ENCODE measurements around the gene ENG.

ENG gene

DNA sequence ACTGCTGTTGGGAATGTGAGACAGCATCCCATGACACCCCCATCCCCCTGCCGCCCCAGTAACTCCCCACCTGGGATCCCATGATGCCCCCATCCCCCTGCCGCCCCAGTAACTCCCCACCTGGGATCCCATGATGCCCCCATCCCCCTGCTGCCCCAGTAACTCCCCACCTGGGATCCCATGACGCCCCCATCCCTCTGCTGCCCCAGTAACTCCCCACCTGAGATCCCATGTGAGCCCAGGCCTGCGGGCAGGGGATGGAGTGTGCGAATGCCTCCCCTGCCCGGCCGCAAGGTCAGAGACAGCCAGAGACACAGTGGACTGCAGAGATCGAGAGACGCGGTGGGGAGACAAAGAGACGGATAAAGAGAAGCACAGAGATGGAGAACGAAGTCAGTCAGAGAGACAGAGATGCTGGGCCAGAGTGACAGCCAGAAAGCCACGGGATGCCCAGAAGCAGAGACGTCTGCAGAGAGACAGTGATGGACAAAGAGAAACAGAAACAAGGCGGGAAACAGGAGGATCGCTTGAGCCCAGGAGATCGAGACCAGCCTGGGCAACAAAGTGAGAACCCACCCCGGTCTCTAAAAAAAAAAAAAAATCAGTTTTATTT is 77.0 kb downstream of the ENG start:
- in situ Hi-C loops (cut with HindIII; ENCODE audit: low pct_ligation_motif_present, low sequenced_read_pairs), result no loop called here
- Histone ChIP-seq H3K36me3 (replicated peaks) (no peaks in the 10 kb centered on the region), H3K27ac (no peak overlapping the region), H3K4me3 (ENCODE audit: low read depth, low read length) (no peak overlapping the region), H3K27me3 (replicated peaks) (no peaks in the 10 kb centered on the region)
- no peak for DNase-seq
- TF ChIP-seq, protein P1, sequence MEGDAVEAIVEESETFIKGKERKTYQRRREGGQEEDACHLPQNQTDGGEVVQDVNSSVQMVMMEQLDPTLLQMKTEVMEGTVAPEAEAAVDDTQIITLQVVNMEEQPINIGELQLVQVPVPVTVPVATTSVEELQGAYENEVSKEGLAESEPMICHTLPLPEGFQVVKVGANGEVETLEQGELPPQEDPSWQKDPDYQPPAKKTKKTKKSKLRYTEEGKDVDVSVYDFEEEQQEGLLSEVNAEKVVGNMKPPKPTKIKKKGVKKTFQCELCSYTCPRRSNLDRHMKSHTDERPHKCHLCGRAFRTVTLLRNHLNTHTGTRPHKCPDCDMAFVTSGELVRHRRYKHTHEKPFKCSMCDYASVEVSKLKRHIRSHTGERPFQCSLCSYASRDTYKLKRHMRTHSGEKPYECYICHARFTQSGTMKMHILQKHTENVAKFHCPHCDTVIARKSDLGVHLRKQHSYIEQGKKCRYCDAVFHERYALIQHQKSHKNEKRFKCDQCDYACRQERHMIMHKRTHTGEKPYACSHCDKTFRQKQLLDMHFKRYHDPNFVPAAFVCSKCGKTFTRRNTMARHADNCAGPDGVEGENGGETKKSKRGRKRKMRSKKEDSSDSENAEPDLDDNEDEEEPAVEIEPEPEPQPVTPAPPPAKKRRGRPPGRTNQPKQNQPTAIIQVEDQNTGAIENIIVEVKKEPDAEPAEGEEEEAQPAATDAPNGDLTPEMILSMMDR (IDR thresholded peaks at IDR 0.05; ENCODE audit: low read depth, low read length, missing control alignments), result no peak

DNA sequence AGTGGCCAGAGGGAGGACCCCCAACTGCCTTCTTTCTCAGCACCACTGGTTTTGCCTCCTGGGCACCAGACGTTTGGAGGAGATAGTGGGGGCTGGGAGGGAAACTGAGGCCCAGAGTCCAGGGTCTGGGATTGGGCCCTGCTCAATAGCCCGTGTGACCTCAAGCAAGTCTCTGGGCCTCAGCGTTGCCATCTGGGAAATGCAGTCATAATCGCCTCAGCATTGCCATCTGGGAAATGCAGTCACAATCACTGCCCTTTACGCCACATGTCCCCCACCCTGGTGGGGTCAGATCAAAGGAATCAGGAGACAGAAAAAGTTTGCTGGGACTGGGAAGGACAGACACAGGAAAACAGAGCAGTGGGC is 77.6 kb downstream of the ENG start:
- Histone ChIP-seq H3K36me3 (replicated peaks) (no peaks in the 10 kb centered on the region), H3K27ac (no peak overlapping the region)
- no peak for DNase-seq

DNA sequence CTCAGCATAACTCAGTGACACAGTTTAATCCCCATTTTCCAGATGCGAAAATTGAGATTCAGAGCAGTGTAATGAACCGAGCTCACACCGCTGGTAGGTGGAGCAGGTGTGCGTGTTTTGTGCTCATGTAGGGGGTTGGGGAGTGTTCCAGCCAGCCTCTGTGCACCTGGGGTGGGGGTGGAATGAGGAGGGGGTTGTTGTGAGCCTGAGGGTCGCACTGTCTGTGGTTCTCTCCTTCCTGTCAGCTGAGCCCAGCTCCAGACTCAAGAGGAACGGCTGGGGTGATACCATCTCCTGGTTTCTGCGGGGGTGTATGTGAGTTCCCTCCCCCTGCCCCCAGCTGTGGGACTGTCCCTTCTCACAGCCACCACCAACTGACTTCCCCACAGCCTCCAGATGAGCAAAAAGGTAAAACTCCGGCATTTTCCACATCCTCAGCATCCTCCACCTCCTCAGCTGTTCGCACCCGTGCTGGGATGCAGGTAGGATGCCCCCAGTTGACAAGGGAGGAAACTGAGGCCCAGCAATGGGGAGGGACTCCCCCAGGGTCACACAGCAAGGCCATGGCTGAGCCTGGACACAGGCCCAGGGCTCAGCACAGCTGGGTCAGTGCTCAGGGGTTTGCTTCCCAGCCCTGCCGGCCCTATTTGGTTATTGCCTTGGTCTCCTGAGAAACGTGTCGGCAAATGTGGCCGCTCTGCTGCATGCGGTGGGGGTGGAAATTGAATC is 78.1 kb downstream of the ENG start:
- in situ Hi-C loops (cut with HindIII; ENCODE audit: low pct_ligation_motif_present, low sequenced_read_pairs), result no loop called here
- no peaks in the 10 kb centered on the region for H3K27me3 ChIP-seq (replicated peaks)
- TF ChIP-seq, protein P1 (IDR thresholded peaks at IDR 0.05; ENCODE audit: low read depth, low read length, missing control alignments), result no peak
- DNase-seq, result no peak
- no peak overlapping the region for H3K27ac ChIP-seq
- no peak overlapping the region for H3K4me3 ChIP-seq (ENCODE audit: low read depth, low read length)
- H3K36me3 ChIP-seq (replicated peaks), result no peaks in the 10 kb centered on the region

More for the DNA sequence above, 77.6 kb downstream of the ENG start:
- TF ChIP-seq, protein P1 (IDR thresholded peaks at IDR 0.05; ENCODE audit: low read depth, low read length, missing control alignments), result no peak
- Histone ChIP-seq H3K27me3 (replicated peaks) (no peaks in the 10 kb centered on the region), H3K4me3 (ENCODE audit: low read depth, low read length) (no peak overlapping the region)
- in situ Hi-C loops (cut with HindIII; ENCODE audit: low pct_ligation_motif_present, low sequenced_read_pairs), result no loop called here

DNA sequence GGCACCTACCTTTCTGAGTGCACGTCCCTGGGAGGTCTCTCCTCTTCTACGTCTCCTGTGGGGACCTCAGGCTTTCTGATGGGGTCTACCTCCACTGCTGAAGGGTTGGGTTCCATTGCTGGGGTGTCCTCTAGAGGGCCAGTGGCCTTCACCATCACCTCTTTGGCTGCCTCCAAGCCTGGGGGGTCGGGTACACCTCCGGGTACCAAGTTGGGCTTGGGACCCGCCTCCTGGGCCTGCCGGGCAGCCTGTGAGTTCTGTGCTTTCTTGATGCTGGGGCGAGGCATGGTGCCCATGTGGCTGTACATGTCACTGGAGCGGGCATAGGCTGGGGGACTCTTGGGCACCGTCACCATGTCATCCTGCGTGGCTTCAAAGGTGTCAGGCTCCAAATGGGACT is 80.5 kb downstream of the ENG start:
- TF ChIP-seq, protein P1 (IDR thresholded peaks at IDR 0.05; ENCODE audit: low read depth, low read length, missing control alignments), result no peak
- Histone ChIP-seq H3K36me3 (replicated peaks) (no peaks in the 10 kb centered on the region), H3K4me3 (ENCODE audit: low read depth, low read length) (no peak overlapping the region), H3K27me3 (replicated peaks) (no peaks in the 10 kb centered on the region), H3K27ac (no peak overlapping the region)
- in situ Hi-C loops (cut with HindIII; ENCODE audit: low pct_ligation_motif_present, low sequenced_read_pairs), result loop anchor here (25.0 kb wide), 1 partner anchor 88 kb away; the partner anchor contains the start of gene ENG
- no peak for DNase-seq

DNA sequence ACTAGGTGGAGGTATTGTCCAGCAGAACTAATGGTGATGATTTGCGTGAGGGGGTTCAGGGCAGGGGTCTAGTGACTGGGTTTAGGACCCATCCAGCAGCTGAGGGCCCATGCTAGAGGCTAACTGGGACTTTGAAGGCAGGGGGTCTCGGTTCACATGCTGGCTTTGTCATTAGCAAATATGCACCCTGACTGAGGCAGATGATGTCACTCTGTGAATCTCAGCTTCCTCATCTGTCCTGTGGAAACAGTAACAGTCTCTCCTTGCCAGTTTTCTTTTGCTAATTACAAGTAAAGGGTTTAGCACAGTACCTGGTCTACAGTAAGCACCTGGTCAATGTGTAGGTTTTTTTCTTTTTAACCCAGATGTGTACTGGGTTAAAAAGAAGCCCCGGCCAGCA is 81.2 kb downstream of the ENG start:
- in situ Hi-C loops (cut with HindIII; ENCODE audit: low pct_ligation_motif_present, low sequenced_read_pairs), result loop anchor here (25.0 kb wide), 1 partner anchor 89 kb away; the partner anchor contains the start of gene ENG
- Histone ChIP-seq H3K27ac (no peak overlapping the region), H3K36me3 (replicated peaks) (no peaks in the 10 kb centered on the region), H3K4me3 (ENCODE audit: low read depth, low read length) (no peak overlapping the region), H3K27me3 (replicated peaks) (no peaks in the 10 kb centered on the region)
- TF ChIP-seq, protein P1 (IDR thresholded peaks at IDR 0.05; ENCODE audit: low read depth, low read length, missing control alignments), result no peak
- no peak for DNase-seq

All from brain microvascular endothelial cell (primary cell).